Left forelimb (tissue), 1 donor: ENCODE data around the gene BPIFB1.

Experiments used
- DNase-seq: peaks from one replicate; pipeline ENCODE4 v3.0.0-alpha.2; 2018; ENCODE audit warnings: low spot score

BPIFB1 gene

DNA sequence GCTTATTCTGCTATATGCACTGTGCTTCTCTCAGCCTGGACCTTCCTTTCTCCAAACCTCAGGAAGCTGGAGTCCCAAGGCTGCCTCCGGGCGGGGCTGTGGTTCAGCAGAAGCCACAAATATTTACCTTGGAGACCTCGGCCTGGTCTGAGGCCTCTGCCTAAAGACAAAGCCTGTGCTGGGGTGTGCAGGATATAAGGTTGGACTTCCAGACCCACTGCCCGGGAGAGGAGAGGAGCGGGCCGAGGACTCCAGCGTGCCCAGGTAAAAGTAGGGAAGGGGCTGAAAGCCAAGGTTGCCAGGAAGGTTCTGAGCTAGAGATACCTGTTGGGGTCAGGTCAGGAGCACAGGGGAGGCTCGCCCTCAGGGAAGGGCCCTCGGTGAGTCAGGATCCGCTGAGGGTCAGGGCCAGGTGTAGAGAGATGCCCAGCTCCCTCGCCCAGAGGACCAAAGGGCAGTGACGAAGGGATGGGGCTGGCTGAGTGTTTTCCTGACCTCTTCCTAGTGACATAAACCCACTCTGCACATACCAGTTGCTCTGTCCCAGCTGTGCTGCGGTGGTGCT is at the start of gene BPIFB1:
Gene BPIFB1 (plus strand): TSS at position 224 of the 565 bp plus-strand sequence. CDS start 2,860 bp downstream, outside the sequence.
- DNase-seq: no peak

DNA sequence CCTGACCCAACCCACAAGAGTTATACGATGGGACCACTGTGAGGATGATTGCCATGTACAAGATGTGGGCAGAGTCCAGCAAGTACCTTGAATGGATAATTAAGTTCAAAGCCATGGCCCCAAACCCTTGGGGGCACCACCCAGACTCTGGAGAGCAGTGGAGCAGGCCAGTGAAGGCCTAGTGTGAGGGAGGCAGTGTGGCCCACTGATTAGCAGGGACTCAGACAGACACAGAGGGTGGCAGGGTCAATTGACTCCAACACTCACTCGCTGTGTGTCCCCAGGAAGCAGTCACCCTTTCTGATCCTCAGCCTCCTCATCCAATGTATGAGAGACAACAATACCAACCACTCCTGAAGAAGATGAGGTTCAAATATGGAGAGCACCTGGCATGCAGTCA is 49.0 kb upstream of the BPIFB1 start:
- no peak for DNase-seq

- DNase-seq: no peak
Measured at GRCh38 chr20:33235696-33236095, 47.3 kb upstream of the BPIFB1 start, which contains the start of gene BPIFA1. TSS of gene BPIFA1 (plus strand) at chr20:33235996. CDS start at chr20:33237712, 1,716 bp downstream.

DNA sequence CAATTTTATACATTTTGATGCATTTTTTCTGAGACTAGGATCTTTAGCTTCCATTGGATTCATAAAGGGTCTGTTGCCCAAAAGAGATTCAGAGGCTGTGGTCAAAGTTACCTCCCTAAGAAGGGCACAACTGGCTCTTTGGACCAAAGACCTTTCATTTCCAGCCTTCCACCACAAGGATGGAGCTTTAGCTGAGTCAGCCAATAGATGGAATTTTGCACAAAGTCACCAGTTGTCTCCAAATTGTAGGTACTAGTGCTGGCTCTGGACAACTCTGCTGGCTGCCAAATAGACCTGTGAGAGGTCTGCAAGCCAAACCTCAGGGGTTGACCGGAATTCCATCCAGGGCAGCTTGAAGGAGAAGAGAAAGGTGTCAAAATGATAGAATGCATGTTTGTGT is 46.7 kb upstream of the BPIFB1 start:
- no peak for DNase-seq

GRCh38 chr20:33237989-33238388 is 45.0 kb upstream of the BPIFB1 start:
- DNase-seq: no peak

GRCh38 chr20:33239418-33239817 is 43.6 kb upstream of the BPIFB1 start:
- DNase-seq: no peak

GRCh38 chr20:33239979-33240736 is 42.9 kb upstream of the BPIFB1 start:
- no peak for DNase-seq

DNA sequence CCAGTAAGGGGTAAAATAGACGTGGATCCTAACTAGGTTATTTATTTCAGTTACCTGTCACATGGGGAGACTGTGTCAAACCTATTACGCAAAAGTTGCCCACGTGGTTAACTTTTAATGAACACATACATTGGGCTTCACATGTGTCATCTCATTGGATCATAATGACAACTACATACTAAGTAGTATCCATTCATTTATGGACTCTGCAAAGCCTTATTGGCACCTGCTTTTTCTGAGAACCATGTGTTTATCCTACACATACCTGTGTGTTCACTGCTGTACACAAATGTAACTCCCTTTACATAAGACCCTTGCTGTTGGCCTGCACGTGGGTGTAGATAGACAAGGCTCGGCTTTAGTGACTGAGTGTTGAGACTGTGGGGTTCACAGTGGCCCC is 42.1 kb upstream of the BPIFB1 start:
- no peak for DNase-seq

- DNase-seq: no peak
Measured at GRCh38 chr20:33242319-33243100, 40.5 kb upstream of the BPIFB1 start.

DNA sequence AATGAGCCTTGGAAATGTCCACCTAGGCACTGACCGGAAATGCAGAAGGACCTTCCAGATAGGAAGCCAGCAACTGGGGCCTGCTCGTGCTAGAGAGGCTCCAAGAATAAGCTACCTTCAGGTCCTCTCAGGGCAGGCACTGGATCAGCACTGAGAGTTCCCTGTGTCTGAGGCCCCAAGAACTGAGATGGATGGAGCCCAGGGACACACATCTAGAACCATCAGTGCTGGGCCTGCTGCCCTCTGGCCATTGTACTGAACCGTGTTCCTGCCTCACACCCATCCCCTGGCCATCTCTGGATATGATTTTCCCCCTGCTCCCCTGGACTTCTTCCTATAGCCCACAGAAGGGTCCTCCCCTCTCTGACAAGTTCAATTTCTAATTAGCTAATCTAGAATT is 36.9 kb upstream of the BPIFB1 start:
- no peak for DNase-seq

DNA sequence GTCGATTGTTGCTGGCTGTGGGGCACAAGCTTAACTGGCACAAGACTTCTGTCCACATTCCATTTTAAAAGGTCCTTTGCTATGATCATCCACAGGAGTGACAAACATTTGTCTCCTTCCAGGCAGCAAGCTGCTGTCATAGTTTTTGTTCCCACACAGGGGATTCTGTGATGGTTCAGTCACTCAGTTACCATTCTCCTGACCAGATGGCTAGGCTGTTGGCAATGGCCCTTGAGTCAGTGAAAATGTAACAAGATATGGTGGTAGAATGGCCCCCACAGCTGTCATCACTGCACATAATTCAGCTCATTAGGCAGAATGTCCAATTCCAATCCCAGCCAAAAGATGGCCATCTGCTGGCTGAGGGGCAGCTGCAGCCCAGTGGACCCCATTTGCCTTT is 33.6 kb upstream of the BPIFB1 start:
- no peak for DNase-seq

GRCh38 chr20:33250666-33251065 is 32.3 kb upstream of the BPIFB1 start:
- DNase-seq: no peak

- DNase-seq: no peak
Measured at GRCh38 chr20:33251496-33251895, 31.5 kb upstream of the BPIFB1 start.

GRCh38 chr20:33252460-33252859 is 30.6 kb upstream of the BPIFB1 start:
- DNase-seq: no peak

GRCh38 chr20:33255005-33255404 is 28.0 kb upstream of the BPIFB1 start:
- DNase-seq: no peak

GRCh38 chr20:33257237-33257636 is 25.8 kb upstream of the BPIFB1 start:
- no peak for DNase-seq

GRCh38 chr20:33259371-33259770 is 23.6 kb upstream of the BPIFB1 start:
- no peak for DNase-seq

DNA sequence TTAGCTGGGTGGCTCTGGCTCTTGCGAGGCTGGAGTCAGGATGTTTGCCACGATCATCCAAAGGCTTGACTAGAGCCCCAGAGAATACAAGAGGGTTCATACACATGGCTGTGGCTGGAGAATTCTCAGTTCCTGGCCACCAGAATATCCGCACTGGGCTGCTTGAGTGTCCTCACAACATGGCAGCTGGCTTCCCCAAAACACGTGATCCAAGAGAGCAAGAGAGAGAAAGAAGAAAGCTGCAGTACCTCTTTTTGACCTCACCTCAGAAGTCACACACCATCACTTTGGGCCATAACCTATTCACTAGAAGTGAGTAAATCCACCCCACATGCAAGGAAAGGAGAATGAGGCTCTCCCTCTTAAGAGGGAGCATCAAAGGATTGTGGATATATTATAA is 21.5 kb upstream of the BPIFB1 start:
- DNase-seq: no peak

GRCh38 chr20:33262658-33263065 is 20.4 kb upstream of the BPIFB1 start:
- DNase-seq: no peak

DNA sequence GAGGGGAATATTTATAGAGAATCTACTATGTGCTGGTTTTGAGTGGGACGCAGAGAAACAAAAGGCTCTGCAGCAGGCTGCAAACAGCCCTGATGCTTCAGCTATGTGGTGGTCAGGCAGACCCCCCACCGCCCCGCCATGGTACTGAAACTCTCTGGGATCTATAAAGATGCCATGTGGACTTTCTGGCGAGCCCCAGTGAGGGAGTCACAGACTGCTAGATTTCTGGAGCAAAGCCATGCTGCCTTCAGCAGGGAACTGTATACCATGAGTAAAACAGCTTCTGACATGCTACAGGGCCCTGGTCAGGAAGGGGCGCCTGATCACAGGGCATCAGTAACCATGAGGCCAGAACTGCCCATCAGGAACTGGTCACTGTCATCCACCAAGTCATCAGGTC is 19.2 kb upstream of the BPIFB1 start:
- no peak for DNase-seq

- DNase-seq: no peak
Measured at GRCh38 chr20:33267701-33268100, 15.3 kb upstream of the BPIFB1 start.

DNA sequence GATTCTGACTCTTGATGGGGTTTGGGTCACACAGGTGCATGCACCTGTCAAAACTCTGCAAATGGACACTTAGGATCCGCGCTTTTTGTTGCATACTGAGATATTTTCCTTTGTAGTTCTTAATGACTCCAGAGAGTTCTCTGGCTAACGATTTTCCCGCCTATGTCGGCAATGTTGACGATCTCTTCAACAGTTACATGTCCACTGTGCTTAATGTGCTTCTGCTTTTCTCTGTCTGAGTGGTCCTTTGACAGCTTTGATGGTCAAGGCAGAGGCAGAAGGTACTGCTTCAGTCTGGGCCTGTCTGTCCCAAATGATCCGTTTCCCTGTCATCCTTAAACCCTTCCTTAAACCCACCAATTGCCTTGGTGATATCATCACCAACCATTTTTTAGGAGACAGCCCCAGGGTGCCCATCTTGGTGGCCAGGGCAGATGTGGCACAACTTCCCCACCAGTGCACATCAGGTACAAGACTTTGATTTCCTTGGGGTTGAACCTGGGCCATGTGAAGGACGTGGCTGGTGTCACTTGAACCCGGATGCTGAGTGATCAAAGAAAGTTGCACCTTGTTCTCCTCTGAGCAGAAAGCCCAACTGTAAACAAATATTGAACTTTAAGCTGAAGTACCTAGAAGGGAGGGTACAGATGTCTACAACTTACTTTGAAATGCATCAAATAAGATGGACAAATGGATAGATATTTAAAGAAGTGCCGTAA is 10.7 kb upstream of the BPIFB1 start:
- DNase-seq: no peak
